GM12892 (cell line): ENCODE results near the gene TMEM106A.
"Not testable (repeated sequence)": the region's sequence is repeated elsewhere in the genome, so short reads cannot be mapped to it uniquely, and the experiment has no call there.

Experiments used
- POLR2A ChIP-seq: IDR thresholded peaks from 2 replicates; pipeline ENCODE4 v1.6.1; 2011; ENCODE audit warnings: low read depth, low read length, control low read depth
- POLR2AphosphoS5 ChIP-seq: IDR thresholded peaks from 2 replicates; pipeline ENCODE4 v1.6.1; 2011; ENCODE audit warnings: low read depth, low read length, control low read depth

GRCh38 chr17:43232021-43232699 is 20.5 kb downstream of the TMEM106A start:
- not testable (repeated sequence) for TF ChIP-seq POLR2A, POLR2AphosphoS5
